NCI-H2081 (cell line): ENCODE results near the gene CTNND2.
A peak's percentile ranks its signal among the peaks of the same experiment; 100 is the strongest.

Source experiments
- DNase-seq, 2 experiments: peaks; one replicate each; lab custom pipeline; 2025; lab: John Stamatoyannopoulos, UW

CTNND2 gene

DNA sequence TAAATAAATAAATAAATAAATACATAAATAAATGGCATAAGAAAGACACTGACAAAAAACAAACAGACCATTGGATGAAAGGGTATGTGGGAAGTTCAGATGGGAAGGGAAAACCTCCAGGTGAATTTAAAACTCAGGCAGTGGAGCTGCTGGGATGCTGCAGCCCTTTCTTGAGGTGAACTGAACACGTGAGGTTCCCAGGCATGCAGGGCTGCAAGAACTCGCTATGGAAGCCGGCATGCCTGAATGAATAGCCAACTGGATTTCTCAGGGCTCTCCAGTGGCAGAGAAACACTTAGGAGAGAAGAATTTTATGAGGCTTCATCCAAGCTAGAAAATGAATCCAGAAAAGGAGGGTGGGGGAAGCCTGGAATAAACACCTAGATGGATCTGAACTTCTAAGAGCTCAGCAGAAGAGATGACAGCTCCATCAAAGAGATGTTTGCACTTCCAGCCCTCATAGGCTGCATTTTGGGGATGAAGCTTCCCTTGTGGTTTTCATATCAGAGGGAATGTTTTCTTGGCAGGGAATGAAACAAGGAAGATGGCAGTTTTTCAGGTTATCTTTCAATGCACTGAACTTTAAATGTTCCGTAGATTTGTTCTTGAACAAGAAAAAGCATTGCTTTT lies 919.0 kb downstream of the CTNND2 start:
- DNase-seq: no peak

GRCh38 chr5:10984021-10984715 lies 920.1 kb downstream of the CTNND2 start:
- DNase-seq: no peak

DNA sequence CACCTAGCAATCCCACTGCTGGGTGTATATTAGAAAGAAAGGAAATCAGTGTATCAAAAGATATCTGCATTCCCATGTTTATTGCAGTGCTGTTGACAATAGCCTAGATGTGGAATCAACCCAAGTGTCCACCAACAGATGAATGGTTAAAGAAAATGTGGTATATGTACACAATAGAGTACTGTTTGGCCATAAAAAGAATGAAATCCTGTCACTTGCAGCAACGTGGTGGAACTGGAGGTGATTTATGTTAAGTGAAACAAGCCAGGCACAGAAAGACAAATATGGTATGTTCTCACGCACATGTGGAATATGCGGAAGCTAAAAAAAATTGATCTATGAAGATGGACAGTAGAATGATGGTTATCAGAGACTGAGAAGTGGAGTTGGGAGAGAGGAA lies 921.6 kb downstream of the CTNND2 start:
- DNase-seq: no peak

DNA sequence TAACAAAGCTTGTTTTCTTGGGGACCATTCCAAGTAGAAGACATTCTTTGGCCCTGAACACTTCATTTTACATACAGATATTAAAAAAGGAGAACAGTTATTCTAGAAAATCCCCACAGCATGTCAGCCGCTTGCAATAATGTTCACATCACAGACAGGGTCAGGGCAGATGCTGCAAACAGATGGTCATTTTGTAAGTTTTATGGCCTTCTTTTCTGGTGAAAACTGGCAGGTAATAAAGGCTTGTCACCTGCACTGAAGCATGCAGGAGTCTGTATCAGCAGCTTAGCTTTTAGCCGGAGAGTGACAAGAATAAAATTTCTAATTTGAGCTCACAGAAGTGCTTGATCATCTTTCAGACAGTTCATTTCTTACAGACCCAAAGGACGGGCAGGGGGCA lies 922.3 kb downstream of the CTNND2 start:
- DNase-seq: no peak

GRCh38 chr5:10977011-10977410 lies 927.2 kb downstream of the CTNND2 start:
- no peak for DNase-seq

DNA sequence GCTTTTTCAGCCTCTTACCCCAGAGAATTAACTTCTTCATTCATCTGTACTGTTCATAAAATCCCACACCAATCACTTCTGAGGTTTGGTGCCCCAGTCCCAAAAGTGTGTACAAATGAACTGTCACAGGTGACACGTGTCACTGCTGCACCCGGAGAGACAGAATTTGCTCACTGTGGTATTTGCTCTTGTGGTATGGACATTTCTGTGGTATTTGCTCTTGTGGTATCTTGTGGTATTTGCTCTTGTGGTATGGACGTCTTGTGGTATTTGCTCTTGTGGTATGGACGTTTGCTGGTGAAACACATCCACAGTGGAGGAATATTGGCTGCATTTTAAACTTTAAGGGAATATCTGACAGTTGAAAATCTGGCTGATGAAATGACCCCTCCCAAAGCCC lies 928.3 kb downstream of the CTNND2 start:
- no peak for DNase-seq

DNA sequence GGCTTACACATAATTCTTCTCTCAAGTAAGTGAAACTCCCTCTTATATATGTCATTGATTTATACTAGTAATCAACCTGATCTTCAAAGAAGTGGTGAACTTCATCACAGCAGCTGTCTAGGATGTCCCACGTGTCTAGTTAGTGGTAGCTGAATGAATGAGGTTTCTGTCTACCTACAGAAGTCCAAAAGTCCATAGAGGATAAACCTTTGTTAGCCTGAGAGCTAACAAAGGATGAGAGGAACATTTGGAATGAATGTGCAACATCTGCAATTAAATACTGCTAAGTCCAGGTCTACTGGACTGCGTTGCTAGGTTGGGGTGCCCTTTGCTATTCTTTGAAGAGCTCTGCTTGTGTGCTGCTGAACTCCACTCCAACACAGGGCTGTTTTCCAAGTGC lies 929.4 kb downstream of the CTNND2 start:
- no peak for DNase-seq

DNA sequence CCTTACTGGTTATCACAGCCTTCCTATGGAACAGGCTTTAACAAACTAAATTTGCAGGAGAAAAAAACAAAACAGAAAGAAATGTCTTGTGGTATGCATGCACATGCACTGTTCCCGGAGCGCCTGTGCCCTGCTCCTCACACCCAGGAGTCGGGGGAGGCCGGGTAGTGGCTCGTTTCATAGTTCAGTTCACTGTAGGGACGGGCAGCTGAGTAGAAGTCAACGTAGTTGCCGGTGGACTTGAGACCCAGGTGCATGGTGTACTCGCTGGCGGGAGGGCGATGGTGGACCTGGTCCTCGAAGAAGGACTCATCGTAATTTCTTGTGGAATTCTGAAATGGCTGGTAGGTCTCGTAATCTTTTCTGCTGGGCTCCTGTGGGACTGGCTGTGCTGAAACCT lies 930.9 kb downstream of the CTNND2 start:
- DNase-seq: no peak

GRCh38 chr5:10969684-10970180 lies 934.5 kb downstream of the CTNND2 start:
- no peak for DNase-seq

GRCh38 chr5:10964806-10965205 lies 939.4 kb downstream of the CTNND2 start:
- no peak for DNase-seq

DNA sequence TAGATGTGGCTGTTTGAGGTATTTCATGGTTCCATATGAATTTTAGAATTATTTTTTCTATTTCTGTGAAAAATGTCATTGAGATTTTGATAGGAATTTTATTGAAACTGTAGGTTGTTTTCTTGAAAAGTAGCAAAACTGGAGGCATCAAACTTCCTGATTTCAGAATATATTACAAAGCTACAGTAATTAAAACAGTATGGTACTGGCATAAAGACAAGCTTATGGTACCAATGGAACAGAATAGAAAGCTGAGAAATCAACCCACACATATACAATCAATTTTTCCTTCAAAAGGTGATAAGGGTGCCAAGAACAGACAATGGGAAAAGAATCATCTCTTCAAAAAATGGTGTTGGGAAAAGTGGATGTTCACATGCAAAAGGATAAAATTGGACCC lies 945.5 kb downstream of the CTNND2 start:
- no peak for DNase-seq

DNA sequence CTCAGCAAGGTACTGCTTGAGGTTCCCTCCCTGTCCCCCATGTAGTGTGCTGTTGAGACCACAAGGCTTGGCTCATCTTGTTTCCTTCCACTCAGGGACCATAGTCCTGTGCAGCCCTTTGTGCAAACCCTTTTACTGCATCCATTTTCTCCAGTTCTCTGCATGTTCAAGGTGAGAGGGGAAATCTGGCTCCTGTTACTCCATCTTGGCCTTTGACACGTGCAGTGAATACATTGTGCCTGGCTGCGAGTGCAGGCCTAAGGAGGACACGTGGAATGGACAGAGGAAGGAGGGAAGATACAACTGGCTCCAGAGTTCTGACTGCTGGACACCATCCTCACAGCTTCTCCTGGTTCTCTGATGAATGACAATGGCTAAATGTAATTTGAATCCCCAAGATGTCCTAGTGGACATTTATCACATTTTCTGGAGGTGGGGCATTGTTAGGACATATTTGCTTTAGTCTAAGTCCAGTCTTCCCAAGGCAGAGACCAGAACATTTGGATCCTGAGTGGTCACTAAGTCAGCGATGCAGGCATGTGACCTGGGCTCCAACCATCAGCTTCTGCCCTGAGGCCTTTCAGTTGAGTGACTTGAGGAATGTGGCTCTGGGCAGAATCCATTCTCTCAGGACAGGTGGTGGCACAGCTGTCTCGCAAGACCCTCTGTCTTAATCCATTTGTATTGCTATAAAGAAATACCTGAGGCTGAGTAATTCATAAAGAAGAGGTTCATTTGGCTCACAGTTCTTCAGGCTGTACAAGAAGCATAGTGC lies 954.2 kb downstream of the CTNND2 start:
- no peak for DNase-seq

- DNase-seq: no peak
Observed at GRCh38 chr5:10946050-10946449, 958.2 kb downstream of the CTNND2 start.

- no peak for DNase-seq
Observed at GRCh38 chr5:10941900-10942299, 962.3 kb downstream of the CTNND2 start.

GRCh38 chr5:10936081-10936855 lies 968.0 kb downstream of the CTNND2 start:
- no peak for DNase-seq

GRCh38 chr5:10935536-10935935 lies 968.7 kb downstream of the CTNND2 start:
- no peak for DNase-seq

- DNase-seq: peak; percentile 88 to 95
Observed at GRCh38 chr5:10934783-10935355, 969.4 kb downstream of the CTNND2 start.

DNA sequence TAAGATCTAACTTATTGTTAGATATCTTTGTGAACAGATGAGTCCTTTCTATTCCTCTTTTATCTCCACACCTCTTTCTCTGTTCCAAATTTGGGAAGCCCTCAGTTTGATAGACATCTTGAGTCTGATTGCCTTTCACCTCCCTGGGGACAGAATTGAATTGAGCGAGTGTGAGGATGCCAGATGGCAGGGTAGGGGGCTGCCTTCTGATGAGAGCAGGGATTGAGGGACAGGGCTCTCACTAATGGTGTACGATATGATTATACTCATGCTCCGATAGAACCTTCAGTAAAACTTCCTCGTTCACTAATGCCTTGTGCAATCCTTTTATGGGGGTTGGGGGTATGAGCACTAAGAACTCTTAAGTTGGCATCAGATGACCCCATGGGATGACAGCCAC lies 971.1 kb downstream of the CTNND2 start:
- DNase-seq: no peak

DNA sequence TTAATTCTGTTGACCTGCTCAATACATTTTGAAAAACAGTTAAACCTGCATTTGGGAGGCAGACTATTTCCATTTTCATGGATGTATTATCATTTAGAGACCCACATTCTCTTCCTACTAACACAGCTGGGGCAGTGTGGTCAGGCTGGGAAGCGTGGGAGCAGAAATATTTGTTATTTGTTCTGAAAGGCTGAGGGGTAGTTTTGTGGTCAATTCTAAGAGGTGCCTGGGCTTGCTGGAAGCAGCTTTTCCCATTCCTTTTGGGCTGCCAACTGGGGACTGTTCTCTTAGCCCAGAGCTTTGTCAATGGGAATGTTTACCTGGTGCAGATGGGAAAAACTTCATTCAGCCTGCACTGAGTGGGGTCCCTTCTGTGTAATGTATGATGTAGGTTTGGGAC lies 971.8 kb downstream of the CTNND2 start:
- DNase-seq: no peak

DNA sequence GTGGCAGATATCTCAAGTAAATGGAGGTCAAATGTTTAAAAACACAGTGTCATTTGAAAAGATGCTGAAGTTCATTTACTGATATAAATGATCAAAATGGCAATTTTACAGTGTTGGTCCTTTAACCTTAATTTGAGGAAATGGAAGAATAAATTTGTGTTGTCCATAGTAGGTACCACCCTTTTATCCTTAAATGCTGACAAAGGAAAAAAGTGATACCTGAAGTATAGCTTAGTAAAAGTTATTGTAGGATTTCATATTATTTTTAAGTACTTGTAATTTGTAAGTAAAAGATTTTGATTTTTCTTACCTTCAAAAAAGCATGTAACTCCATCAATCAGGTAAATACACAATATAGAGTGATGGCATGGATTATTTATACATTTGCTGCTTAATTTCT lies 976.6 kb downstream of the CTNND2 start:
- no peak for DNase-seq

GRCh38 chr5:10923310-10923709 lies 980.9 kb downstream of the CTNND2 start:
- no peak for DNase-seq
